ENCODE measurements around the gene AACS. TPM values are rescaled to one million over a fixed set of nuclear protein-coding genes. Genes with fewer than 3 reads are reported as not detected.

The AACS gene
- total RNA-seq, 1 experiment from 2014 or later: 31.3 TPM

GRCh38 chr12:125129179-125129571 lies 63.9 kb downstream of the AACS start:
- no peak overlapping the region for H3K4me3 Mint-ChIP-seq (ENCODE audit: unreplicated experiment)
- no peak for TF ChIP-seq CTCF (IDR thresholded peaks at IDR 0.05; ENCODE audit: insufficient read depth in 1 of 2, low read depth in 1 of 2, low read length in 1 of 2, severe bottlenecking in 1 of 2, unreplicated experiment in 1 of 2)
- no peaks in the 10 kb centered on the region for H3K9me3 Mint-ChIP-seq (ENCODE audit: unreplicated experiment)
- Histone ChIP-seq H3K27me3 (replicated peaks; ENCODE audit: control insufficient read depth, insufficient read depth, low read length) (no peaks in the 10 kb centered on the region), H3K4me1 (no peaks in the 10 kb centered on the region), H3K36me3 (ENCODE audit: control insufficient read depth, insufficient read depth, low read length) (peaks cover 2% of the 10 kb centered on the region; the same call in 1 of the 2 replicates), H3K4me3 (ENCODE audit: low read depth, low read length) (no peak overlapping the region), H3K9me3 (no peaks in the 10 kb centered on the region)
- ChIA-PET CTCF (no interaction called here), POLR2A (no interaction called here)
- BruUV-seq (replicated peaks): no TSS peak
- H3K36me3 Mint-ChIP-seq (ENCODE audit: insufficient read depth, unreplicated experiment): peaks cover 34% of the 10 kb centered on the region
- H3K4me1 Mint-ChIP-seq (ENCODE audit: low read depth, unreplicated experiment): no peaks in the 10 kb centered on the region
- no peak for DNase-seq
- H3K27ac Mint-ChIP-seq (ENCODE audit: unreplicated experiment): no peak overlapping the region
- intact Hi-C loops (cut with micrococcal nuclease; ENCODE audit: unreplicated experiment): no loop called here
- H3K27me3 Mint-ChIP-seq (ENCODE audit: insufficient read depth, unreplicated experiment): no peaks in the 10 kb centered on the region

GRCh38 chr12:125129591-125130255 lies 64.5 kb downstream of the AACS start:
- TF ChIP-seq CTCF (IDR thresholded peaks at IDR 0.05; ENCODE audit: insufficient read depth in 1 of 2, low read depth in 1 of 2, low read length in 1 of 2, severe bottlenecking in 1 of 2, unreplicated experiment in 1 of 2): no peak
- CTCF ChIA-PET: no interaction called here
- H3K4me1 Mint-ChIP-seq (ENCODE audit: low read depth, unreplicated experiment): no peaks in the 10 kb centered on the region
- H3K4me3 Mint-ChIP-seq (ENCODE audit: unreplicated experiment): no peak overlapping the region
- H3K9me3 ChIP-seq: no peaks in the 10 kb centered on the region
- no peaks in the 10 kb centered on the region for H3K27me3 Mint-ChIP-seq (ENCODE audit: insufficient read depth, unreplicated experiment)
- intact Hi-C loops (cut with micrococcal nuclease; ENCODE audit: unreplicated experiment): no loop called here
- DNase-seq: no peak
- H3K36me3 Mint-ChIP-seq (ENCODE audit: insufficient read depth, unreplicated experiment): peaks cover 34% of the 10 kb centered on the region
- no peak overlapping the region for H3K27ac Mint-ChIP-seq (ENCODE audit: unreplicated experiment)
- H3K9me3 Mint-ChIP-seq (ENCODE audit: unreplicated experiment): no peaks in the 10 kb centered on the region
- H3K27me3 ChIP-seq (replicated peaks; ENCODE audit: control insufficient read depth, insufficient read depth, low read length): no peaks in the 10 kb centered on the region
- H3K36me3 ChIP-seq (ENCODE audit: control insufficient read depth, insufficient read depth, low read length): peaks cover 2% of the 10 kb centered on the region; the same call in 1 of the 2 replicates
- POLR2A ChIA-PET: no interaction called here
- no TSS peak for BruUV-seq (replicated peaks)
- no peaks in the 10 kb centered on the region for H3K4me1 ChIP-seq
- H3K4me3 ChIP-seq (ENCODE audit: low read depth, low read length): no peak overlapping the region

DNA sequence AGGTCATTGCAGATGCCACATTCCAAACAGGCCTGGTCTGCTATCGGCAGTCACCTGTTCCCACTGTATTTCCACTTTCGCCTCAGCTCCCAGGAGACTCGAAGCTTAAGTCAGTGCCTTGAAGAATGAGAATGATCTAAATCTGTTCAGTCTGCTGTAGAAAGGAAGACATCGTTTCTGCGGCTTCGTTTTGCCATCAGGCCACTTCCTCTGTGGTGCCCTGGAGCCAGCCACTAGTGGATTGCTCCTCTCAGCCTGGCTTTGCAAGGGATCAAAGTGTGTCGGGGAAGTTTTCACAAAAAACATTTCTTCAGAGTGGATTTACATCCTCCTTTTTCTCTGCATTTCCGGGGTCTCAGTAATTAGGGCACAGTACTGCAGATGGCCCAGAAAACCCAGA lies 66.7 kb downstream of the AACS start:
- CTCF ChIA-PET: no interaction called here
- no peak for DNase-seq
- H3K36me3 Mint-ChIP-seq (ENCODE audit: insufficient read depth, unreplicated experiment): peaks cover 21% of the 10 kb centered on the region

More for the DNA sequence above, 66.7 kb downstream of the AACS start:
- Mint-ChIP-seq H3K4me3 (ENCODE audit: unreplicated experiment) (no peak overlapping the region), H3K4me1 (ENCODE audit: low read depth, unreplicated experiment) (no peaks in the 10 kb centered on the region), H3K27ac (ENCODE audit: unreplicated experiment) (no peak overlapping the region), H3K9me3 (ENCODE audit: unreplicated experiment) (no peaks in the 10 kb centered on the region), H3K27me3 (ENCODE audit: insufficient read depth, unreplicated experiment) (no peaks in the 10 kb centered on the region)
- Histone ChIP-seq H3K36me3 (ENCODE audit: control insufficient read depth, insufficient read depth, low read length) (no peaks in the 10 kb centered on the region), H3K9me3 (no peaks in the 10 kb centered on the region), H3K27me3 (replicated peaks; ENCODE audit: control insufficient read depth, insufficient read depth, low read length) (no peaks in the 10 kb centered on the region), H3K4me3 (ENCODE audit: low read depth, low read length) (no peak overlapping the region), H3K4me1 (no peaks in the 10 kb centered on the region)
- no TSS peak for BruUV-seq (replicated peaks)
- no peak for TF ChIP-seq CTCF (IDR thresholded peaks at IDR 0.05; ENCODE audit: insufficient read depth in 1 of 2, low read depth in 1 of 2, low read length in 1 of 2, severe bottlenecking in 1 of 2, unreplicated experiment in 1 of 2)
- POLR2A ChIA-PET: no interaction called here
- intact Hi-C loops (cut with micrococcal nuclease; ENCODE audit: unreplicated experiment): no loop called here
